Neural cell (in vitro differentiated cells): Measurements from ENCODE around the gene AP1S1.

ENCODE experiments used
- CTCF ChIP-seq: fragments of 450-650 bp; IDR thresholded peaks from 2 replicates; pipeline ENCODE4 v1.5.1; 2014; ENCODE audit warnings: antibody characterized with exemption, mild to moderate bottlenecking, moderate library complexity; ENCODE audit not compliant: poor library complexity, severe bottlenecking
- EP300 ChIP-seq: fragments of 450-650 bp; conservative IDR thresholded peaks from 2 replicates; pipeline ENCODE4 v1.6.1; 2014; ENCODE audit warnings: antibody characterized with exemption, mild to moderate bottlenecking, moderate library complexity; ENCODE audit not compliant: poor library complexity, severe bottlenecking
- EZH2 ChIP-seq: fragments of 200-600, 300-800 bp; shearing (Covaris generic), sonication (generic); IDR thresholded peaks from 2 replicates; pipeline ENCODE4 v1.6.1; 2014; ENCODE audit warnings: antibody characterized with exemption, low read length, borderline replicate concordance, mild to moderate bottlenecking; ENCODE audit not compliant: insufficient read depth, poor library complexity, severe bottlenecking
- MXI1 ChIP-seq: fragments of 450-650 bp; conservative IDR thresholded peaks from 2 replicates; pipeline ENCODE4 v1.6.1; 2014; ENCODE audit warnings: antibody characterized with exemption, mild to moderate bottlenecking; ENCODE audit not compliant: poor library complexity, severe bottlenecking
- POLR2AphosphoS5 ChIP-seq: IDR thresholded peaks from 2 replicates; pipeline ENCODE4 v1.6.1; 2012
- RAD21 ChIP-seq: fragments of 450-650 bp; conservative IDR thresholded peaks from 2 replicates; pipeline ENCODE4 v1.6.1; 2014; ENCODE audit warnings: antibody characterized with exemption, mild to moderate bottlenecking, moderate library complexity
- REST ChIP-seq: IDR thresholded peaks from 2 replicates; pipeline ENCODE4 v1.6.1; 2012; ENCODE audit warnings: borderline replicate concordance
- SMC3 ChIP-seq: fragments of 450-650 bp; conservative IDR thresholded peaks from 2 replicates; pipeline ENCODE4 v1.6.1; 2014; ENCODE audit warnings: antibody characterized with exemption, mild to moderate bottlenecking, moderate library complexity; ENCODE audit not compliant: poor library complexity
- TAF1 ChIP-seq: IDR thresholded peaks from 2 replicates; pipeline ENCODE4 v1.6.1; 2012; ENCODE audit warnings: low read depth

DNA sequence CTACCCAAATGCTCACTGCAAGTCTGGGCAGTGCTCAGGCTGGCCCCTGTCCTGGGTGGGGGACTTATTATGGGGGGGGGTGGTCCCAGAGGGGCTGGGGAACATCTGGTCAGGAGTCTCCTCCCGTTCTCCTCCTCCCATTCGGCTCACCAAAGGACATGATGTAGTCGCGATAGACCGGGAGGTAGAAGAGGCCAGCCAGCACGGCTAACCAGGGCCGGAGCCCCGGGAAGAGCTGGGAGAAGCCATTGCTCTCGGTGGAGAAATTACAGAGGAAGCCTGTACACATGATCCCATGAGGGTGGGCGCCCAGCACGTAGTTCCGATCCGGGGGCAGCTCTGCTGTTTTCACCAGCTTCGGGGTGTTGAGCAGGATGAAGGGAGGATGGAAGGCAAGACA lies 44.2 kb downstream of the AP1S1 start:
- TF ChIP-seq REST (no peak), EZH2 (no peak), CTCF (no peak), RAD21 (no peak), EP300 (no peak), MXI1 (no peak), TAF1 (no peak), POLR2AphosphoS5 (no peak), SMC3 (no peak)
